Measurements from ENCODE around the gene TRAF3IP1. TPM values are rescaled to one million over a fixed set of nuclear protein-coding genes. Genes with fewer than 3 reads are reported as not detected.
A peak's percentile ranks its signal among the peaks of the same experiment; 100 is the strongest.

TRAF3IP1 gene
- polyA plus RNA-seq, 2 donors, result 3.2 to 4.8 TPM

GRCh38 chr2:238381341-238382115 is 61.2 kb downstream of the TRAF3IP1 start:
- Histone ChIP-seq H3K36me3 (ENCODE audit: control insufficient read depth in 2 of 2, insufficient read depth in 2 of 2, low read length in 1 of 2) (no peaks in the 10 kb centered on the region), H3K9me3 (ENCODE audit: control insufficient read depth in 2 of 2, insufficient read depth in 1 of 2, low read depth in 1 of 2, low read length in 1 of 2) (no peaks in the 10 kb centered on the region), H3K27me3 (ENCODE audit: control insufficient read depth in 1 of 2, insufficient read depth in 2 of 2, low read length in 2 of 2) (no peaks in the 10 kb centered on the region), H3K4me1 (ENCODE audit: control insufficient read depth in 2 of 2, insufficient read depth in 2 of 2, low read length in 1 of 2) (peaks cover 3% of the 10 kb centered on the region in 2 donors), H3K4me3 (ENCODE audit: low read depth in 1 of 2, low read length in 2 of 2) (no peak overlapping the region), H3K27ac (ENCODE audit: low read depth in 2 of 2, low read length in 1 of 2) (no peak overlapping the region)
- WGBS, 2 donors, result 88 to 90% methylated on average over 16 of the region's 16 CpGs

- Histone ChIP-seq H3K9me3 (ENCODE audit: control insufficient read depth in 2 of 2, insufficient read depth in 1 of 2, low read depth in 1 of 2, low read length in 1 of 2) (no peaks in the 10 kb centered on the region), H3K27ac (ENCODE audit: low read depth in 2 of 2, low read length in 1 of 2) (no peak overlapping the region), H3K4me3 (ENCODE audit: low read depth in 1 of 2, low read length in 2 of 2) (no peak overlapping the region), H3K27me3 (ENCODE audit: control insufficient read depth in 1 of 2, insufficient read depth in 2 of 2, low read length in 2 of 2) (no peaks in the 10 kb centered on the region), H3K36me3 (ENCODE audit: control insufficient read depth in 2 of 2, insufficient read depth in 2 of 2, low read length in 1 of 2) (no peaks in the 10 kb centered on the region), H3K4me1 (ENCODE audit: control insufficient read depth in 2 of 2, insufficient read depth in 2 of 2, low read length in 1 of 2) (peaks cover 3% of the 10 kb centered on the region in 2 donors)
- 90 to 93% methylated on average over 5 of the region's 5 CpGs for WGBS, 2 donors
These were observed 62.1 kb downstream of the TRAF3IP1 start for GRCh38 chr2:238382381-238382781.

GRCh38 chr2:238383135-238383534 is 62.8 kb downstream of the TRAF3IP1 start:
- 96% methylated on average over 5 of the region's 5 CpGs for WGBS, 2 donors
- Histone ChIP-seq H3K27ac (ENCODE audit: low read depth in 2 of 2, low read length in 1 of 2) (no peak overlapping the region), H3K4me1 (ENCODE audit: control insufficient read depth in 2 of 2, insufficient read depth in 2 of 2, low read length in 1 of 2) (peaks cover 3% of the 10 kb centered on the region in 2 donors), H3K36me3 (ENCODE audit: control insufficient read depth in 2 of 2, insufficient read depth in 2 of 2, low read length in 1 of 2) (no peaks in the 10 kb centered on the region), H3K27me3 (ENCODE audit: control insufficient read depth in 1 of 2, insufficient read depth in 2 of 2, low read length in 2 of 2) (no peaks in the 10 kb centered on the region), H3K4me3 (ENCODE audit: low read depth in 1 of 2, low read length in 2 of 2) (no peak overlapping the region), H3K9me3 (ENCODE audit: control insufficient read depth in 2 of 2, insufficient read depth in 1 of 2, low read depth in 1 of 2, low read length in 1 of 2) (no peaks in the 10 kb centered on the region)

DNA sequence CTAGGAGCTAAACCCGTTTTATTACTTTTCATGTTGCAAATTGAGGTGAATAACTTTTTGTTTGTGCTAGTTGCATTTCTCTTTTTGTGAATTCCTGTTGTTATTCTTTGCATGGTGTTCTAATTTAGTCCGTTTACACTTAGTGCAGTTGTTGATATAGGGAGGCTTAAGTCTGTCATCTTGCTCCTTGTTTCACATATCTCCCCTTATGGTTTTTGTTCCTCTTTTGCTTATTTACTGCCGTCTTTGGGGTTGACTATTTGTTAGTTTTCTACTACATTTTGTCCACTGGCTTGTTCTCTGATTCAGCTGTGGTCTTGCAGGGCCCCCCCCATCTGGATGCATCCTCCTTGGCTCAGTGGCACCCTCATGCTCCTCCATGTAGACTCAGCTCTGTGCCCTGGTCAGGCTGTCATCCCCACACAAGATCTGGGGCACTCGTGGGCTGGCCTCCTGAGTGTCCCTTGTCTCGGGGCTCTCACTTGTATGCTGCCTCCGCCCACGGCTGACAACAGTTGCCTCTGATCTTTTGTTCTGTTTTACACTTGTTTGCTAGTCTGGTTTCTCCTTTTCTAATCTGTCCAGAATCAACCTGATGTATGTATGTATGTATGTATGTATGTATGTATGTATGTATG is 63.5 kb downstream of the TRAF3IP1 start:
- Histone ChIP-seq H3K27ac (ENCODE audit: low read depth in 2 of 2, low read length in 1 of 2) (no peak overlapping the region), H3K4me3 (ENCODE audit: low read depth in 1 of 2, low read length in 2 of 2) (no peak overlapping the region), H3K9me3 (ENCODE audit: control insufficient read depth in 2 of 2, insufficient read depth in 1 of 2, low read depth in 1 of 2, low read length in 1 of 2) (no peaks in the 10 kb centered on the region), H3K36me3 (ENCODE audit: control insufficient read depth in 2 of 2, insufficient read depth in 2 of 2, low read length in 1 of 2) (no peaks in the 10 kb centered on the region), H3K27me3 (ENCODE audit: control insufficient read depth in 1 of 2, insufficient read depth in 2 of 2, low read length in 2 of 2) (no peaks in the 10 kb centered on the region), H3K4me1 (ENCODE audit: control insufficient read depth in 2 of 2, insufficient read depth in 2 of 2, low read length in 1 of 2) (peaks cover 3% of the 10 kb centered on the region in 2 donors)
- 92 to 95% methylated on average over 7 of the region's 7 CpGs for WGBS, 2 donors

DNA sequence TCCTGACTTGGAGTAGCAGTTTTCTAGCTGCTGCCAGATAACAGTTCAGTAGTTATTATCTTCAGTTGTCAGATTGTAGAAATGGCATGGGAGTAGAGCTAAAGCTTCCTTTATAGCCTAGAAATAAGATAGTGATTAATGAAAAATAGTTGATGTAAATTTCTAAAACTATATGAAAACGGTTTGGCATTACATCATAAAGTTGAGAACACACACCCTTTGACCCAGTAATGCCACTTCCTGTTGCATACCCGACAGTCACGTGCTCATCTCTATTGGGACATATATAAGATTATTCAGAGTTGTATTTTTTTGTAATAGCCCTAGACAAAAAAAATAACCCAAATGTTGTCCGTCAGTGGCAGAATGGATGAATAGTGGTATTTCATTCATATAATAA is 67.0 kb downstream of the TRAF3IP1 start:
- H3K27me3 ChIP-seq (ENCODE audit: control insufficient read depth in 1 of 2, insufficient read depth in 2 of 2, low read length in 2 of 2), result no peaks in the 10 kb centered on the region
- no peaks in the 10 kb centered on the region for H3K9me3 ChIP-seq (ENCODE audit: control insufficient read depth in 2 of 2, insufficient read depth in 1 of 2, low read depth in 1 of 2, low read length in 1 of 2)
- H3K4me3 ChIP-seq (ENCODE audit: low read depth in 1 of 2, low read length in 2 of 2), result no peak overlapping the region
- WGBS, 2 donors, result 68 to 71% methylated on average over 4 of the region's 4 CpGs
- no peak overlapping the region for H3K27ac ChIP-seq (ENCODE audit: low read depth in 2 of 2, low read length in 1 of 2)
- no peaks in the 10 kb centered on the region for H3K36me3 ChIP-seq (ENCODE audit: control insufficient read depth in 2 of 2, insufficient read depth in 2 of 2, low read length in 1 of 2)
- peaks cover 0 to 2% of the 10 kb centered on the region in 2 donors for H3K4me1 ChIP-seq (ENCODE audit: control insufficient read depth in 2 of 2, insufficient read depth in 2 of 2, low read length in 1 of 2)

- H3K36me3 ChIP-seq (ENCODE audit: control insufficient read depth in 2 of 2, insufficient read depth in 2 of 2, low read length in 1 of 2), result no peaks in the 10 kb centered on the region
- WGBS, 2 donors, result 69 to 78% methylated on average over 8 of the region's 8 CpGs
- H3K9me3 ChIP-seq (ENCODE audit: control insufficient read depth in 2 of 2, insufficient read depth in 1 of 2, low read depth in 1 of 2, low read length in 1 of 2), result no peaks in the 10 kb centered on the region
- H3K27me3 ChIP-seq (ENCODE audit: control insufficient read depth in 1 of 2, insufficient read depth in 2 of 2, low read length in 2 of 2), result no peaks in the 10 kb centered on the region
- H3K4me3 ChIP-seq (ENCODE audit: low read depth in 1 of 2, low read length in 2 of 2), result no peak overlapping the region
- no peak overlapping the region for H3K27ac ChIP-seq (ENCODE audit: low read depth in 2 of 2, low read length in 1 of 2)
- H3K4me1 ChIP-seq (ENCODE audit: control insufficient read depth in 2 of 2, insufficient read depth in 2 of 2, low read length in 1 of 2), result peaks cover 0 to 2% of the 10 kb centered on the region in 2 donors
These were observed 68.5 kb downstream of the TRAF3IP1 start for GRCh38 chr2:238388794-238389193.

- 35 to 47% methylated on average over 10 of the region's 10 CpGs for WGBS, 2 donors
- Histone ChIP-seq H3K4me3 (ENCODE audit: low read depth in 1 of 2, low read length in 2 of 2) (no peak overlapping the region), H3K4me1 (ENCODE audit: control insufficient read depth in 2 of 2, insufficient read depth in 2 of 2, low read length in 1 of 2) (peaks cover 0 to 2% of the 10 kb centered on the region in 2 donors)
These were observed 69.8 kb downstream of the TRAF3IP1 start for GRCh38 chr2:238389988-238390589.

GRCh38 chr2:238391042-238391689 is 70.8 kb downstream of the TRAF3IP1 start:
- H3K9me3 ChIP-seq (ENCODE audit: control insufficient read depth in 2 of 2, insufficient read depth in 1 of 2, low read depth in 1 of 2, low read length in 1 of 2), result no peaks in the 10 kb centered on the region
- no peaks in the 10 kb centered on the region for H3K36me3 ChIP-seq (ENCODE audit: control insufficient read depth in 2 of 2, insufficient read depth in 2 of 2, low read length in 1 of 2)
- H3K4me3 ChIP-seq (ENCODE audit: low read depth in 1 of 2, low read length in 2 of 2), result no peak overlapping the region
- H3K27me3 ChIP-seq (ENCODE audit: control insufficient read depth in 1 of 2, insufficient read depth in 2 of 2, low read length in 2 of 2), result no peaks in the 10 kb centered on the region
- H3K27ac ChIP-seq (ENCODE audit: low read depth in 2 of 2, low read length in 1 of 2), result no peak overlapping the region
- H3K4me1 ChIP-seq (ENCODE audit: control insufficient read depth in 2 of 2, insufficient read depth in 2 of 2, low read length in 1 of 2), result peaks cover 0 to 2% of the 10 kb centered on the region in 2 donors
- 88 to 93% methylated on average over 6 of the region's 6 CpGs for WGBS, 2 donors

More at GRCh38 chr2:238389988-238390589, 69.8 kb downstream of the TRAF3IP1 start:
- no peaks in the 10 kb centered on the region for H3K27me3 ChIP-seq (ENCODE audit: control insufficient read depth in 1 of 2, insufficient read depth in 2 of 2, low read length in 2 of 2)
- H3K27ac ChIP-seq (ENCODE audit: low read depth in 2 of 2, low read length in 1 of 2), result peak overlapping the region; percentile 9 to 76
- H3K36me3 ChIP-seq (ENCODE audit: control insufficient read depth in 2 of 2, insufficient read depth in 2 of 2, low read length in 1 of 2), result no peaks in the 10 kb centered on the region
- no peaks in the 10 kb centered on the region for H3K9me3 ChIP-seq (ENCODE audit: control insufficient read depth in 2 of 2, insufficient read depth in 1 of 2, low read depth in 1 of 2, low read length in 1 of 2)

- Histone ChIP-seq H3K4me3 (ENCODE audit: low read depth in 1 of 2, low read length in 2 of 2) (no peak overlapping the region), H3K36me3 (ENCODE audit: control insufficient read depth in 2 of 2, insufficient read depth in 2 of 2, low read length in 1 of 2) (peaks cover 0 to 2% of the 10 kb centered on the region in 2 donors), H3K4me1 (ENCODE audit: control insufficient read depth in 2 of 2, insufficient read depth in 2 of 2, low read length in 1 of 2) (no peaks in the 10 kb centered on the region), H3K9me3 (ENCODE audit: control insufficient read depth in 2 of 2, insufficient read depth in 1 of 2, low read depth in 1 of 2, low read length in 1 of 2) (no peaks in the 10 kb centered on the region), H3K27me3 (ENCODE audit: control insufficient read depth in 1 of 2, insufficient read depth in 2 of 2, low read length in 2 of 2) (no peaks in the 10 kb centered on the region), H3K27ac (ENCODE audit: low read depth in 2 of 2, low read length in 1 of 2) (no peak overlapping the region)
- 92 to 94% methylated on average over 7 of the region's 7 CpGs for WGBS, 2 donors
These were observed 76.3 kb downstream of the TRAF3IP1 start for GRCh38 chr2:238396663-238397062.

Data from esophagus (tissue), 2 donors.